SHP77 treated with DMSO at 0.1 percent for 48 hours (cell line): ENCODE results near the gene COL5A1.

Experiments used
- DNase-seq: peaks from one replicate; lab custom pipeline; 2025; lab: John Stamatoyannopoulos, UW

The COL5A1 gene

GRCh38 chr9:134728021-134728795 is 86.6 kb downstream of the COL5A1 start:
- DNase-seq: no peak

GRCh38 chr9:134728801-134729495 is 87.3 kb downstream of the COL5A1 start:
- no peak for DNase-seq

- no peak for DNase-seq
These were observed 88.6 kb downstream of the COL5A1 start for GRCh38 chr9:134730011-134730760.

GRCh38 chr9:134730761-134731496 is 89.3 kb downstream of the COL5A1 start:
- no peak for DNase-seq

GRCh38 chr9:134731497-134732391 is 90.1 kb downstream of the COL5A1 start:
- DNase-seq: no peak

GRCh38 chr9:134732392-134733110 is 90.9 kb downstream of the COL5A1 start:
- DNase-seq: no peak

- DNase-seq: no peak
These were observed 92.1 kb downstream of the COL5A1 start for GRCh38 chr9:134733480-134734232.

GRCh38 chr9:134734270-134734669 is 92.7 kb downstream of the COL5A1 start:
- DNase-seq: no peak

- no peak for DNase-seq
These were observed 94.0 kb downstream of the COL5A1 start for GRCh38 chr9:134735441-134736175.

- DNase-seq: no peak
These were observed 95.3 kb downstream of the COL5A1 start for GRCh38 chr9:134736791-134737497.

- no peak for DNase-seq
These were observed 96.4 kb downstream of the COL5A1 start for GRCh38 chr9:134737842-134738580.

- DNase-seq: no peak
These were observed 97.5 kb downstream of the COL5A1 start for GRCh38 chr9:134738869-134739659.

- DNase-seq: no peak
These were observed 98.0 kb downstream of the COL5A1 start for GRCh38 chr9:134739660-134739968.

- DNase-seq: no peak
These were observed 98.5 kb downstream of the COL5A1 start for GRCh38 chr9:134740071-134740470.

GRCh38 chr9:134741846-134742245 is 100.2 kb downstream of the COL5A1 start:
- no peak for DNase-seq

- no peak for DNase-seq
These were observed 101.4 kb downstream of the COL5A1 start for GRCh38 chr9:134742822-134743535.
